CD4-positive, alpha-beta T cell treated with Interleukin-15 for 4 hours (primary cell): ENCODE measurements around the gene ZCCHC14.
"Not testable (repeated sequence)": the region's sequence is repeated elsewhere in the genome, so short reads cannot be mapped to it uniquely, and the experiment has no call there.

Source experiments
- DNase-seq: peaks from one replicate; pipeline ENCODE4 v3.0.0-alpha.2; 2020; ENCODE audit warnings: low spot score

The ZCCHC14 gene

GRCh38 chr16:87382023-87382785, 110.6 kb downstream of the ZCCHC14 start:
- no peak for DNase-seq

- no peak for DNase-seq
Observed at GRCh38 chr16:87380881-87381280, 111.9 kb downstream of the ZCCHC14 start.

DNA sequence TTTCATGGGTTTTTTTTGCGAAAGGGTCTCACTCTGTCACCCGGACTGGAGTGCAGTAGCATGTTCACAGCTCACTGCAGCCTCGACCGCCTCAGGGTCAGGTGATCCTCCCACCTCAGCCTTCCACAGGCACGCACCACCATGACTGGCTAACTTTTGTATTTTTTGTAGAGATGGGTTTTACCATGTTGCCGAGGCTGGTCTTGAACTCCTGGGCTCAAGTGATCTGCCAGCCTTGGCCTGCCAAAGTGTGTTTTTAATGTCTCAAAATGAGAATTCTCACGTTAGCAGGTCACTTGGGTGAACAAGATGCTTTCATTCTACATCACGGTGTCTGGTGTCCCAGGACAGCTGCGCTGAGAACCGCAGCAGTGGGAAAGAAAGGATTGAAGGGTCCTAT, 112.4 kb downstream of the ZCCHC14 start:
- DNase-seq, result no peak

DNA sequence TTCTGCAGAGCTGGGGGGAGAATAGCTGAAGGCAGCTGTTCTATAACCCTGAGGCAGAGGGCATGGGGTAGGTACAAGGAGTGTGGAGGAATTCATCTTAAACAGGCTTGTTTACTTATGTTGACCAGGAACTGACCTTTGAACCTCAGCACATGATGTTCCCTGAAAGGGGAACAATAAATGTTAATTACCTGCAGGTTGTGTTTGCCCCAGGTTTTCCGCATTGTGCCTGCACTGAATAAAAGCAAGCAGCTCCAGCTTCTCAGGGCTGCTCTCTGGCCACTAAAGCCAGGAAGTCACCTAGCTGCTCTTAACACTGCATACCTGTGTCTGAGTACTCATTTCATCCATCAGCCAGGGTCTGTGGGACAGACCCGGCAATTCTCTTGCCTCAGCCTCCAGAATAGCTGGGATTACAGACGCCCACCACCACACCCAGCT, 113.5 kb downstream of the ZCCHC14 start:
- not testable (repeated sequence) for DNase-seq

- DNase-seq, result no peak
Observed at GRCh38 chr16:87376660-87377059, 116.2 kb downstream of the ZCCHC14 start.

DNA sequence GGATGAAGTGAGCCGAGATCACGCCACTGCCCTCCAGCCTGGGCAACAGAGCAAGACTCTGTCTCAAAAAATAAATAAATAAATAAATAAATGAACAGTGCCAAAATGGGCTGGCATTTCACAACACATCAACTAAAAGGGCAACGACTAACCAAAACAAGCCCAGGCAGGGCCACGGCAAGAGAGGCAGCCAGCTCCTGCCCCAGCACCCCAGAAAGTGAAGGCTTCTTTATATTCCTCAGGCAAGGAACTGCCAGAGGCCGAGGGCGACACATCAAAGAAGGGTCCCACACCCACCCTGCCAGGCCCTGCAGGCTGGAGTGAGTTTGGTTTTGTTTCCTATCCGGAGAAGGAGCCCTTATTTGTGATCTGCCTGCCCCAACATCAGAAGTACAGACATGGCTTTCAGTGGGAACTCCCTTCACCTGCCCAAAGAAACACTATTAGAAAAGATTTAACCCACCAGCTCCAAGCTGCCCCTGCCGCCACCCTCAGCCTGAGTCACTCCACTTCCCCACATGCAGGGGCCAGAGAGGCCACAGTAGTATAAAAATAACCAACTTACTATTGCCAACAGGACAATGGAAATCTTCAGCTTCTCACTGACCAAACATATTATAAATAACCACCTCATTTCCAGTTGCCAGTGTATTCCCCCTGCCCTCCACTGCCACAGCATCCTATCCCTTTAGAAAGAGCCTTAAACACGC, 117.2 kb downstream of the ZCCHC14 start:
- DNase-seq, result no peak

DNA sequence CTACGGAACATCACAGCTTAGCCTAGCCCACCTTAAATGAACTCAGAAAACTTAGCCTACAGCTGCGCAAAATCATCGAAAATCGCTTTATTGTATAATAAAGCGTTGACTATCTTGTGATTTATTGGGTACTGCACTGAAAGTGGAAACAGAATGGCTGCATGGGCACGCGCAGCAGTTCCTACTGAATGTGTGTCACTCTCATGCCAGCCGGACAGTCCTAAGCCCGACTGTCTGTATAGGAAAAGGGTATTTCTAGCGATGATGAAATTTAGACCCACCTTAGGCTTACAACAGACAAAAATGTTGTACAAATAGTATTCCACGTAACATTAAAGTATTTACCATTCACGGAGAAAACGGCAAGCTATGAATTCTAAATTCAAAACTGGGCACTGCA, 118.5 kb downstream of the ZCCHC14 start:
- no peak for DNase-seq

DNA sequence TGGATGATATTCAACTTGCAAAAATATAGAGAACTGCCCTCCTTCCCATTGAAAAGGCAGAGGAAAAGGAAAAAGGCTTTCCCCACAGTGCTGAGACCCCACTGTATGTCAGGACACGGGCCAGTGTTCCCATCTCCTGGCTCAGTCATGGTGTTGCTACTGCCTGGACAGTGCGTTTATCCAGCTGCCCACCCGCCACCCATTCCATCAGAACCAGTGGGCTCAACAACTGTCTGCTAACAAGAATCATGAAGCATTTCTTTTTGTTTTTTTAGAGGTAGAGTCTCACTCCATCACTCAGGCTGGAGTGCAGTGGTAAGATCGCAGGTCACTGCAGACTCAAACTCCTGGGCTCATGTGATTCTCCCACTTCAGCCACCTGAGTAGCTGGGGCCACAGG, 120.5 kb downstream of the ZCCHC14 start:
- no peak for DNase-seq

- no peak for DNase-seq
Observed at GRCh38 chr16:87371261-87371866, 121.5 kb downstream of the ZCCHC14 start.

DNA sequence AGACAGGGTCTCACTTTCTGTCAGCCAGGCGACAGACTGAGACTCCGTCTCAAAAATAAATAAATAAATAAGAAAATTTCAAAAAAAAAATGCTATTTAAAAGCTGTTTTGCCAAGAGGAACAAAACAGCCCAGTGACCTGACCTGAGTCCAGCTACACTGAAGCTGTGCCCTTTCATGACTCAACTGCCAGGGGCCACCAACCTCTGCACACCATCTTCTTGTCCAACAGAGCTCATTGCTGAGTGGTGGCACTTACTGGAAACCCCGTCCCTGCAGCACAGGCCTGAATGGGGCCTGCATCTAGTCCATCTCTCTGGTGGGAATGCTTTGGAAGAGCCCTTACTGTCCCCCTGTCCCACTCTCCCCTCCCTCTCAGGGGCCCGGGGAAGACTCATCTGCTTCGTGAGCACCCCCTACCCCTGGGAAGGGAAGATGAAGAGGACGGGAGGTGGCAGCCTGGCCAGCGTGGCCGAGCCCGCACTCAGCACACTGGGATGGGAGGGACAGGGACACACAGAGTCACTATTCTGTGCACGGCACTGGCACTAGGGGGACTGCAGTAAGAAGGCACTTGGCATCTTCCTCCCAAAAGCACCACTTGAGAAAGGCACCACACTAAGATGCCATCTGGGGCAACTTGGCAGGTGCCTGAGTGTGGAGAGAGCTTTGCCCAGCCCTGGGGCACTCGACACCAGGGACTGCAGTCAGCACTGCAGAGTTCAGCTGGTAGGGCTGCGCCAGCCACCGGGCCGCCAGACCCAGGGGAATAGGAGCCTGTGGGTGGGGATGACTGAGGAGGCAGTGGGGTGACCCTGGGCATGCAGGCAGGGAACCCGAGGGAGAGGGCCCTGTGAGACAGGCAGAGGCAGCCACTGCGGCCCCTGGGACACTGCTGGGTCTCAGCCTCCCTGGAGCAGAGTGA, 122.8 kb downstream of the ZCCHC14 start:
- no peak for DNase-seq

- DNase-seq, result no peak
Observed at GRCh38 chr16:87369117-87369765, 123.6 kb downstream of the ZCCHC14 start.

GRCh38 chr16:87368029-87368770, 124.6 kb downstream of the ZCCHC14 start:
- no peak for DNase-seq

- no peak for DNase-seq
Observed at GRCh38 chr16:87367529-87367928, 125.3 kb downstream of the ZCCHC14 start.

GRCh38 chr16:87366930-87367329, 125.9 kb downstream of the ZCCHC14 start:
- DNase-seq, result no peak

DNA sequence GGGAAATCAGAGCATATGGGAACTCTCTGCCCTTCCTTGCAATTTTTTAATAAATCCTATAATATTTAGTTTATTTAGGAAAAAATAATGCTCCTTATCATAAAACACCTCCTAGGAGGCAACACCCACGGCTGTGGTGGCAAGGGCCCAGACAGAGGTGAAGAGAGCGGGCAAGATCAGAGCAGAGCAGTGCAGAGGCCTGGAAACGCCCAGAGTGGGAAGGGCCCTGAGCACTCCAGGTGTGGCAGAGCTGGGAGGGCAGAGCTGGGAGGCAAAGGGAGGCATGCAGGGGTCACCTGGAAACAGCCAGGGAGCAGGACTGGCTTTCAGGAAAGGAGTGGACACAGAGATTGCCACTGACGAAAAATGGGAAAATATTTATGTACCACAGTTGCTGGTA, 126.5 kb downstream of the ZCCHC14 start:
- DNase-seq, result no peak

- no peak for DNase-seq
Observed at GRCh38 chr16:87365021-87365713, 127.7 kb downstream of the ZCCHC14 start.

DNA sequence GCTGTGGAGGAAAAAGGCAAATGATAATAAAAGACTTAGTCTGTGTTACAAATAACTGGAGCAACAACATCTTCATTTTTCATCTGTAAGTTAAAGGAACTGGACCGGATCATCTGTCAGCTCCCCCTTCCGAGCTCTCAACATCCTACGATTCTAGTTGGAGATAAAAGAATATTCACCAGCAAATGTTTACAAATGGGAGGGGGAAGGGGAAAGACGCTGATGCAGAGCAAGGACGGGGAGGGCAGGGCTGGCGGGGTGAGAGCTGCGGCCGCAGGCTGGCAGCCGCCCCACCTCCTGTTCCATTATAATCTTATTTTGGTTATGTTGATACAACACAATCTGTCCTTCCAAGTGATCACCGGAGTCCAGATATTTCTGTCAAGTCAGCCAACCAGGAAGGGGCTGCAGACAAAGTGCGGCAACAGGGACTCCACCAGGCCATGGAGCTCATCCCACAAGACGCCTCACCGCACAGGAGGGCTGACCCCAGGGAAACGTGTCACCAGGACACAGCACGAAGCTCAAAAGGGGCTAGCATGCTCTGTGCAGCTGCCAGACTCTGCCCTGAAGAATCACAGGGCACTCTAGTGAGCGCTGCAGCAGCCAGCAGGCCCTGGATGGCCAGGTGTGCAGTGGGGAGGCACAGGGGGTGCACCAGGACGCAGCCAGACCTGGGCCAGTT, 128.9 kb downstream of the ZCCHC14 start:
- no peak for DNase-seq

DNA sequence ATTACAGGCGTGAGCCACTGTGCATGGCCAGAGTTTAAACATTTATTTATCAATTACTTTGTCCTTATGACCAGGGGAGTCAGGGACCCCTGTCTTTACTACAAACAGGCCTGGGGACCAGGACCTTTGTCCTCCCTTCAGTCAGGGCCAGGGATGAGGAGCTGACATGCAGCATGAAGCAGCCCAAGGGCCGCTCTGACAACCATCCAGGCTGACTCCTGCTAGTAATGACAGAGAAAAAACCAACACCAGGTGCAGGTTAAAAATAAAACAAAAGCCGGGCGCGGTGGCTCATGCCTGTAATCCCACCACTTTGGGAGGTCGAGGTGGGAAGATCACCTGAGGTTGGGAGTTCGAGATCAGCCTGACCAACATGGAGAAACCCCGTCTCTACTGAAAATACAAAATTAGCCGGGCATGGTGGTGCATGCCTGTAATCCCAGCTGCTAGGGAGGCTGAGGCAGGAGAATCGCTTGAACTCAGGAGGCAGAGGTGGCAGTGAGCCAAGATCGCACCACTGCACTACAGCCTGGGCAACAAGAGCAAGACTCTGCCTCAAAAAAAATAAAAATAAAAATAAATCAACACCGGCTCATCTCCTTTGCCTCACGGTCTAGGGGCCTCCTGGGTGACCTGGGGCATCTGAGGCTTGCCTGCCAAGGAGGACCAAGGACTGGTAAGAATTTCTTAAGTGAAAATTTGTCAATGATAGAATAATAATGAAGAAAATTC, 129.8 kb downstream of the ZCCHC14 start:
- not testable (repeated sequence) for DNase-seq
